HTERT RPE-1 (cell line): ENCODE measurements around the gene KIF3C.

ENCODE experiments used
- in situ Hi-C: fragments of 300-500 bp; cut with MboI; formaldehyde crosslinking; loops from 4 replicates; pipeline ENCODE4 v1.14.3; 2020; ENCODE audit warnings: low sequenced_read_pairs

Gene KIF3C

DNA sequence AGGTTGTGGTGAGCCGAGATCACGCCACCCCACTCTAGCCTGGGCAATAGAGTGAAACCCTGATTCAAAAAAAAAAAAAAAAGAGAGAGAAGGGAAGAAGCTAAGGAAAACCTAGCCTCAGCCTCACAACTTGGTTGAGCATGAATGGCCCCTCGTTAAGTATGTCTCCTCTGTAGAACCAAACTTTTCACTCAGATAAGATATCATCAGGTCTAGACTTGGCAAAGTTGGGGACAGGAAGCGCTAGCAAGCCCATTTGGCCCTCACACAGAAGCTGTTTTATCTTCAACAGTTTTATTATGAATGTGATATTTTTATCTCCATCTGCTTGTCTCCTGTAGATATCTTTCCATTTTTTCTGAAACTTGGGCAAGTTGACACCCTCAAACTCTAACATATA is 100.5 kb downstream of the KIF3C start:
- in situ Hi-C loops = no loop called here

DNA sequence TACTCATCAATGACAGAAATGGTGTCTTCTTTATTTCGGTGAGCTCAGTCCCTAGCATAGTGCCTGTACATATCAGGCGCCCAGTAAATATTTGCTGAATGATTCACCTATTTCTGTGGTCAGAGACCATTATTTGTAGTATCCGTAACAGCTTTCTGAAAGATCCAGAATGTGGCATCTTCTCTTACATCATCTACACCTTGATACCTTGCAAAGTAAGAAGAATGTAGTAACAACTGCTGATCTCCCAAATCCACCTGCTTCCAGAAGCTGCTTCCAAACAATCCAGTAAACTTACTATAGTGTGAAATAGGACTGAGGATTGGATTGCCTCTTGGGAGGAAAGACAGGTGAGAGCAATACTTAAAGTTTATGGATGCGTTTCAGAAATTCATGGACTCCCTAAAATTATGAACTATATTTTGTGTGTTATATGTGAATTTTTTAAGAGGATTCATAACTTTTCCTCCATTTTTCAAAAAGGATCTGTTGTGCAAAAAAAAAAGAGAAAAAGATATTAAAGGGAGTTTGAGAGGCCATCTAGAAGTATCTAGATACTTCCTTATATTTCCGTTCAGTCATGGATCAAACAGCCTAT is 103.1 kb downstream of the KIF3C start:
- in situ Hi-C loops = no loop called here

DNA sequence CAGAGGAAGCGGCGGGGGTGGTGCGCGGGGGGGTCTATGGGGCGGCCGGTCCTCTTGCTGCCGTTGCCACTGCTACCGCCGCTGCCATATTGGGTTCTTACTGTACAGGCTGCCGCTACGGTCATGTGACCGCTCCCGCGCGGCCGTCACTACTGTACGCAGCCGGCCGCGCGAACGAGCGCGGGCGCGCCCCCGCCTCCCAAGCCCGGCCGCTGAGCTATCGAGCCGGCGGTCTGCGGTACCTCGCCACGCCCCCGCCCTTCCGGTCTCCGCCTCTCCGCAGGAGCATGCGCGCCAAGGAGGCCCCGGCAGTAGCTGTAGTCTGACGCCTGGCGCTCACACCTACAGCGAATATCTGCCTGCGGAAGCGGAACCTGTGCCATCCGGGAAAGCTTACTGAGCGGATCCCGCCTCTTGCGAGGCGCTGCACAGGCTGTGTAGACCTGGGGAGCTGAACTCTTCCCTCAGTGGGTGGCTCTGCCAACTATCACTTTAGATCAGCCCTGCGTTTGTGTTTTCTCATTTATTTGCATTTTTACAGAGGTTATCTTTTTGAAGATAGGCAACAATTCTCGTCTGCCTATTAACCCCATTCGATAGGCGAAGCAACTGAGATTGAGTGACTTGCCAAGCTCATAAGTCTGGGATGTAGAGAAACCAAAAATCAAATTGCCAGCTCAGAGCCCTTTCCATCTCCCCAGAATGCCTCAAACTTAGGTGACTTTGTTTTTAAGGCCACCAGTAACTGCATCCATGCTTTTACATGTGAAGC is 103.8 kb downstream of the KIF3C start, which contains the start of gene ASXL2:
ASXL2 (minus strand) TSS at position 127 of the 772 bp plus-strand sequence. CDS start 265 bp downstream, outside the sequence.
- in situ Hi-C loops = no loop called here

DNA sequence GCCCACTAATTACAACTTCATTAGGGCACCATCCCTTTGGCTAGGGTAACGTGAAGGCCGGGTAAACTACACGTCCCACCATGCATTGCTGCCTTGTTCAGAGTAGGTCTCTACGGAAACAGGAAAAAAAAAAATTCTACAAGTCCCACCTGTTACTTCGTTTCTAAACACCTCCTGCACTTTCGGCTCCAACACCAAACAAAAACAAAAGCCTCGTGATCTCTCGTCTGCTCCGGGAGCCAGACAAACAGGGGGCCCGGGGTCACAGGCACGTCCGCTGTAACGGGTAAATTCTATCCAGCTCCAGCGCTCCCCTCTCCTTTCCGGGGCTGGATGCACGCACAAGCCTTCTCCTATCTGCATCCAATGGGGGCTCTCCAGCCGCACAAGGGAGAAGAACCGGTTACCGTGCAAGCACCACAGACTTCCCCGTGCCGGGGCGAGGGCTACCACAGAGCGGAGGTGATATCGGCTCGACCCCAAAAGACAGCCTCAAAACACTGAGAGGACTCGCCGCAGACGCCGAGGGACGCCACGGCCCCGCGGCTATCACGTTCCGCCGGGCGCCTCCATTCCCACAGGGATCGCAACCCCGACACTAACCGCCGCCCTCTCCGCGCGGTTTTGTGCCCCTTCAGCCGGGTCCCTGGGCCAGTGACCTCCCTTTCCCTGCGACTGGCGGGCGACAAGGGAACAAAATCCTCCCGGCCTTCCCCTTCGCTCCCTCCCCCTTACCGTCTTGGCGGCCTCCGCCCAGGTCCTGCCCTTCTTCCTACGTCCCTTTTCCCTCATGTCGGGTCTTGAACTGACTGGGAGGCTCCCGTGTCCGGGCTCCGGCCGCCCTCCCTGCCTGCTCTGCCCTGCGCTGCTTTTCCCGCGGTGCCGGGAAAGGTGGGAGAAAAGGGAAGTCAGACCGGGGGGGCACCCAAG is 104.6 kb downstream of the KIF3C start:
- in situ Hi-C loops = no loop called here
